T-helper 1 cell treated with Interleukin-12 subunit alpha and Interleukin-12 subunit beta and Interleukin-4 antibody, amounts not matched to agents 30 μg/mL and 1 μg/mL, for 36 hours (primary cell): ENCODE measurements around the gene ADAMTS20.

Source experiments
- H3K27ac Mint-ChIP-seq: one replicate; pipeline ENCODE4 v1.8.0; 2021; ENCODE audit warnings: mild to moderate bottlenecking, mixed read lengths
- H3K27me3 Mint-ChIP-seq: one replicate; pipeline ENCODE4 v1.8.0; 2021; ENCODE audit warnings: low read depth, mixed read lengths
- H3K36me3 Mint-ChIP-seq: one replicate; pipeline ENCODE4 v1.8.0; 2021; ENCODE audit warnings: low read depth, mixed read lengths
- H3K4me1 Mint-ChIP-seq: one replicate; pipeline ENCODE4 v1.8.0; 2021; ENCODE audit warnings: low read depth, mixed read lengths
- H3K4me3 Mint-ChIP-seq: one replicate; pipeline ENCODE4 v1.8.0; 2021; ENCODE audit warnings: mild to moderate bottlenecking, moderate library complexity, mixed read lengths
- H3K9me3 Mint-ChIP-seq: one replicate; pipeline ENCODE4 v1.8.0; 2021; ENCODE audit warnings: mixed read lengths

Gene ADAMTS20, protein sequence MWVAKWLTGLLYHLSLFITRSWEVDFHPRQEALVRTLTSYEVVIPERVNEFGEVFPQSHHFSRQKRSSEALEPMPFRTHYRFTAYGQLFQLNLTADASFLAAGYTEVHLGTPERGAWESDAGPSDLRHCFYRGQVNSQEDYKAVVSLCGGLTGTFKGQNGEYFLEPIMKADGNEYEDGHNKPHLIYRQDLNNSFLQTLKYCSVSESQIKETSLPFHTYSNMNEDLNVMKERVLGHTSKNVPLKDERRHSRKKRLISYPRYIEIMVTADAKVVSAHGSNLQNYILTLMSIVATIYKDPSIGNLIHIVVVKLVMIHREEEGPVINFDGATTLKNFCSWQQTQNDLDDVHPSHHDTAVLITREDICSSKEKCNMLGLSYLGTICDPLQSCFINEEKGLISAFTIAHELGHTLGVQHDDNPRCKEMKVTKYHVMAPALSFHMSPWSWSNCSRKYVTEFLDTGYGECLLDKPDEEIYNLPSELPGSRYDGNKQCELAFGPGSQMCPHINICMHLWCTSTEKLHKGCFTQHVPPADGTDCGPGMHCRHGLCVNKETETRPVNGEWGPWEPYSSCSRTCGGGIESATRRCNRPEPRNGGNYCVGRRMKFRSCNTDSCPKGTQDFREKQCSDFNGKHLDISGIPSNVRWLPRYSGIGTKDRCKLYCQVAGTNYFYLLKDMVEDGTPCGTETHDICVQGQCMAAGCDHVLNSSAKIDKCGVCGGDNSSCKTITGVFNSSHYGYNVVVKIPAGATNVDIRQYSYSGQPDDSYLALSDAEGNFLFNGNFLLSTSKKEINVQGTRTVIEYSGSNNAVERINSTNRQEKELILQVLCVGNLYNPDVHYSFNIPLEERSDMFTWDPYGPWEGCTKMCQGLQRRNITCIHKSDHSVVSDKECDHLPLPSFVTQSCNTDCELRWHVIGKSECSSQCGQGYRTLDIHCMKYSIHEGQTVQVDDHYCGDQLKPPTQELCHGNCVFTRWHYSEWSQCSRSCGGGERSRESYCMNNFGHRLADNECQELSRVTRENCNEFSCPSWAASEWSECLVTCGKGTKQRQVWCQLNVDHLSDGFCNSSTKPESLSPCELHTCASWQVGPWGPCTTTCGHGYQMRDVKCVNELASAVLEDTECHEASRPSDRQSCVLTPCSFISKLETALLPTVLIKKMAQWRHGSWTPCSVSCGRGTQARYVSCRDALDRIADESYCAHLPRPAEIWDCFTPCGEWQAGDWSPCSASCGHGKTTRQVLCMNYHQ (N-terminal part only)

GRCh38 chr12:43551971-43552559, at the start of gene ADAMTS20:
Gene ADAMTS20 (minus strand): TSS chr12:43552203. CDS start chr12:43551921, 282 bp downstream.
- Mint-ChIP-seq H3K4me3 (no peak within 1 kb of the TSS), H3K27ac (no peak within 1 kb of the TSS)

GRCh38 chr12:43599708-43600107, 47.7 kb upstream of the ADAMTS20 start:
- Mint-ChIP-seq H3K36me3 (no peaks in the 10 kb centered on the region), H3K4me1 (no peaks in the 10 kb centered on the region), H3K9me3 (no peaks in the 10 kb centered on the region), H3K4me3 (no peak overlapping the region), H3K27me3 (no peaks in the 10 kb centered on the region), H3K27ac (no peak overlapping the region)

More at GRCh38 chr12:43551971-43552559, at the start of gene ADAMTS20:
- Mint-ChIP-seq H3K36me3 (no peaks in the 10 kb centered on the region), H3K4me1 (no peaks in the 10 kb centered on the region), H3K9me3 (peaks cover 21% of the 10 kb centered on the region), H3K27me3 (peaks cover 32% of the 10 kb centered on the region)

GRCh38 chr12:43599066-43599465, 47.1 kb upstream of the ADAMTS20 start:
- no peaks in the 10 kb centered on the region for H3K4me1 Mint-ChIP-seq
- H3K27ac Mint-ChIP-seq, result no peak overlapping the region
- H3K36me3 Mint-ChIP-seq, result no peaks in the 10 kb centered on the region
- H3K27me3 Mint-ChIP-seq, result no peaks in the 10 kb centered on the region
- H3K9me3 Mint-ChIP-seq, result no peaks in the 10 kb centered on the region
- no peak overlapping the region for H3K4me3 Mint-ChIP-seq

DNA sequence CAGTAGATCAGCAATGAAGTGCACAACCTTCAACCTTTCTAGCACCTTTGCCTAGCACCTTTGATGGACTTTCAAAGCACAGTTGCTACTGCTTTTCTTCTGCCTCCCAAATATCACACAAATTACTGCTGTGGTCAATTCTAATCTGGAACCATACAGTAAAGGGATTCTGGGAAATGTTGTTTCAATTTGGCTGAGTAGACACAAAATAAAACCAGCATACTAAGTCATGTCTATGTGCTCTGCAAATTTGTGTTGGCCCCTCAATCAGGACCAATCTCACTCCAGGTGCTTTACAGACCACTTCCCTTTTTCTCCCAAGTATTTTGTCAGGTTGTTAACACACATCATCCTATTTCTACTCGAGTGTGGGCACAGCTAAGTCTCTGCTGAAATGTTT, 38.3 kb upstream of the ADAMTS20 start:
- no peak overlapping the region for H3K4me3 Mint-ChIP-seq
- no peaks in the 10 kb centered on the region for H3K27me3 Mint-ChIP-seq
- H3K4me1 Mint-ChIP-seq, result no peaks in the 10 kb centered on the region

DNA sequence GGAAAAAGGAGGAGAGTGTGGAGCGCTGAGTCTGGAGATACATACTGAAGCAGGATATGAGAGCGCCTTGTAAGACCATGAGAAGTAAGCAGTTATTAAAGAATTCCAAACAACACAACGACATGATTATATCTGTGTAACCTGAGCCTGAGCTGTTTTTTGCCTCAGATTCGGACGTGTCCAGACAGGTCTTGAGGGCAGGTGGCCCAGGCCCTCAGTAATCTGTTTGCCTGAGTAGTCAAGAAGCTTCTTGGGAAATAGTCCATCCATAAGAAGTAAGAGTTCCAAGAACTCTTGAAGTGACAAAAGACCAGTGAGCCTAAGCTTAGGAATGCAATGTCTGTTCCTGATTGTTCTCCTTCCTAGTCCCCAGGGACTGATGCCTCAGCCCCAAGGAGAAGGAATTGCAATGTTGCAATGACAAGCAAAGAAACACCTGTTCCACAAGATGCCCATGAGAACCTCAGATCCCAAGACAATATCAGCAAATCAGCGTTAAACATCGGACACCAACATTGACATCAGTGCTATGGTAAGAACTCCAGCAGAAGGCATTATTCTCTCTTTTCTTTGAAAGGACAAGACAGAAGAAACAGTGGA, 34.7 kb upstream of the ADAMTS20 start:
- no peaks in the 10 kb centered on the region for H3K9me3 Mint-ChIP-seq

More for the DNA sequence above, 38.3 kb upstream of the ADAMTS20 start:
- H3K9me3 Mint-ChIP-seq, result no peaks in the 10 kb centered on the region
- H3K27ac Mint-ChIP-seq, result no peak overlapping the region
- no peaks in the 10 kb centered on the region for H3K36me3 Mint-ChIP-seq

GRCh38 chr12:43585676-43586075, 33.7 kb upstream of the ADAMTS20 start:
- Mint-ChIP-seq H3K27me3 (no peaks in the 10 kb centered on the region), H3K27ac (no peak overlapping the region), H3K4me3 (no peak overlapping the region), H3K9me3 (no peaks in the 10 kb centered on the region), H3K4me1 (no peaks in the 10 kb centered on the region), H3K36me3 (no peaks in the 10 kb centered on the region)

More for the DNA sequence above, 34.7 kb upstream of the ADAMTS20 start:
- Mint-ChIP-seq H3K4me1 (no peaks in the 10 kb centered on the region), H3K27me3 (no peaks in the 10 kb centered on the region), H3K4me3 (no peak overlapping the region), H3K27ac (no peak overlapping the region), H3K36me3 (no peaks in the 10 kb centered on the region)

- no peaks in the 10 kb centered on the region for H3K27me3 Mint-ChIP-seq
- no peaks in the 10 kb centered on the region for H3K4me1 Mint-ChIP-seq
- no peaks in the 10 kb centered on the region for H3K9me3 Mint-ChIP-seq
- no peak overlapping the region for H3K27ac Mint-ChIP-seq
- H3K36me3 Mint-ChIP-seq, result no peaks in the 10 kb centered on the region
- no peak overlapping the region for H3K4me3 Mint-ChIP-seq
Observed at GRCh38 chr12:43580601-43581000, 28.6 kb upstream of the ADAMTS20 start.

GRCh38 chr12:43579206-43579605, 27.2 kb upstream of the ADAMTS20 start:
- Mint-ChIP-seq H3K27me3 (no peaks in the 10 kb centered on the region), H3K4me3 (no peak overlapping the region), H3K36me3 (no peaks in the 10 kb centered on the region), H3K27ac (no peak overlapping the region), H3K9me3 (no peaks in the 10 kb centered on the region), H3K4me1 (no peaks in the 10 kb centered on the region)

- H3K36me3 Mint-ChIP-seq, result no peaks in the 10 kb centered on the region
- no peaks in the 10 kb centered on the region for H3K27me3 Mint-ChIP-seq
- no peaks in the 10 kb centered on the region for H3K9me3 Mint-ChIP-seq
- no peak overlapping the region for H3K4me3 Mint-ChIP-seq
- H3K27ac Mint-ChIP-seq, result no peak overlapping the region
- no peaks in the 10 kb centered on the region for H3K4me1 Mint-ChIP-seq
Observed at GRCh38 chr12:43578782-43579181, 26.8 kb upstream of the ADAMTS20 start.

DNA sequence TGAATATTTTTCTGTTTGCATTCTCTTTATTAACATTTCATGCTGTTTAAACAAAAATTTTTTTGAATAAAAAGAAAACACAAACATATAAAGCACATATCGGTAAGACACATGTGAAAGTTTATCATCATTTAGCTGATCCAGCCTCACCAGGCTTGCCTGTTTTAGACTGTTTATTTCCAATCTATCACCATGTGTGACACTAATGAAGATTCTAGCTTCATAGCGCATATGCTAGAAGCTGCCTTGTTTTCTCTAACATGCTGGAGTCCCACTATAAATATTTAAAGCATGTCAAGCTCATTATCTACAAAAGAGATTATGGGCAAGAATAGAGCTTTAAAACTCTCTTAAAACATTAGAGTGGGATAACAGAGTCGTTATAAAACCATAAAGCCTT, 25.4 kb upstream of the ADAMTS20 start:
- Mint-ChIP-seq H3K9me3 (peaks cover 1% of the 10 kb centered on the region), H3K36me3 (no peaks in the 10 kb centered on the region), H3K27ac (no peak overlapping the region), H3K4me3 (no peak overlapping the region), H3K4me1 (no peaks in the 10 kb centered on the region), H3K27me3 (peaks cover 4% of the 10 kb centered on the region)

DNA sequence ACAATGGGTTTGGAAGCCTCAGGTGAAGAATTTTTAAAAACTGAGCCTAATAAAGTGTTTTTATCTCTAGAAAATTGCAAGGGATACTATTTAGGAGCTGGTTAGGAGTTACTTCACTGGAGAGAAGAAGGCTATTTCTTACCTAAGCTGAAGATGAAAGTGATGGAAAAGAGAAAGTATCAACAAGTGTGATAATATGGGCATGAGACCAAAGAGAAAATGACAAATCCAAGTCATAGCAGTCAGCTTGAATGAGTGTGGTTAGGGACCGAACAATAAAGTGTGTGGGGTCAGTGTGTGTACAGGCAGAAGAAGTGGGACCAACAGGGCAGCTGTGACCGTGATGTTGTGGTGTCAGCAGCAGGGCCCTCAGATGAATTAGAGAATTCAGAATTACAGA, 24.2 kb upstream of the ADAMTS20 start:
- Mint-ChIP-seq H3K9me3 (peaks cover 8% of the 10 kb centered on the region), H3K4me3 (no peak overlapping the region), H3K27me3 (peaks cover 7% of the 10 kb centered on the region), H3K27ac (no peak overlapping the region), H3K36me3 (no peaks in the 10 kb centered on the region), H3K4me1 (no peaks in the 10 kb centered on the region)

DNA sequence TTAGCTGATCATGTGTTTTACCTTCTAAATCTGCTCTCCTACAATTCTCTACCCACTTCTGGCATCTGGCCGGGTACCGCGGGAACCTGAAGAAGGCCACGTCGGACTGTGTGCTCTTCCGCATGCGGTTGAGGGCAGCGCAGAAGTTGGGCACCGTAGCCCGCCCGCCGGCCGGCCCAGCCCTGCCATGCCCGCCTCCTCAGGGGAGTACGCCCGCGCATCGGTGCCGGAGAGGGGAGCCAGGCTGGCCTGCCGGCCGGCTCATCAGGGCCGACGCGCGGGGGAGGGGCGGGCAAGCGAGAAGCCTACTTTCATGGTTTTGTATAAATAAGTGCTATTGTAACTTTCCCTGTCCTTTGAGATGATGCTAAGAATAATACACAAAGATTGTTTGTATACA, 19.9 kb upstream of the ADAMTS20 start:
- no peaks in the 10 kb centered on the region for H3K36me3 Mint-ChIP-seq
- H3K4me1 Mint-ChIP-seq, result no peaks in the 10 kb centered on the region
- H3K27me3 Mint-ChIP-seq, result peaks cover 7% of the 10 kb centered on the region
- no peak overlapping the region for H3K4me3 Mint-ChIP-seq
- H3K9me3 Mint-ChIP-seq, result peaks cover 8% of the 10 kb centered on the region
- H3K27ac Mint-ChIP-seq, result no peak overlapping the region

GRCh38 chr12:43556057-43556456, 4.1 kb upstream of the ADAMTS20 start:
- Mint-ChIP-seq H3K36me3 (no peaks in the 10 kb centered on the region), H3K4me1 (no peaks in the 10 kb centered on the region), H3K27me3 (peaks cover 25% of the 10 kb centered on the region), H3K4me3 (no peak overlapping the region), H3K9me3 (peaks cover 43% of the 10 kb centered on the region), H3K27ac (no peak overlapping the region)
